Erythroblast (primary cell): Measurements from ENCODE around the gene TRPC3.

Source experiments
- GATA1 ChIP-seq: IDR thresholded peaks from 2 replicates; pipeline ENCODE4 v1.6.1; 2011; ENCODE audit warnings: low read depth, mild to moderate bottlenecking, control low read depth, low read length, moderate library complexity
- POLR2A ChIP-seq: IDR thresholded peaks from 2 replicates; pipeline ENCODE4 v1.6.1; 2011; ENCODE audit warnings: mild to moderate bottlenecking, low read length

DNA sequence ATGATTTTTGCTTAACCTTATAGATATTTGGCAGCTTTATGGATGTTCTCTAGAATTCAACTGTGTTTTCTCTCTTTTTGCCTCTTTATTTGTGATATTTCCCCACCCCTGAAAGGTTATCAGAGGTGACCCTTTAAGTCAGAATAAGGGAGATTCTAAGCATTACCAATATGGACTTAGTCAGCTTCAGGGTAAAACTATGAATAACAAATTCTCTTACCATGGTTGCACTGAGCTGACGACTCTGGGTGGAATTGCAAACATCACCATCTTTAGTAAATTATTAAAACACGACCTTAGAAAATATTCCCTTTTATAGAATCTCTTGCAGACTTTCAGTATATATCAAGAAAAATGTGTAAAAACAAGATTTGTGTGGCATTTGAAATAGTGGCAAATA is 21.6 kb downstream of the TRPC3 start:
- no peak for TF ChIP-seq POLR2A
- no peak for TF ChIP-seq GATA1
